Measurements from ENCODE around the gene RCVRN.

The RCVRN gene

GRCh38 chr17:9862220-9862619 lies 42.9 kb downstream of the RCVRN start:
- Histone ChIP-seq H3K36me3 (replicated peaks) (no peaks in the 10 kb centered on the region), H3K27ac (no peak overlapping the region), H3K4me3 (ENCODE audit: low read depth, low read length) (no peak overlapping the region), H3K27me3 (replicated peaks) (no peaks in the 10 kb centered on the region)
- DNase-seq, result no peak
- in situ Hi-C loops (cut with HindIII; ENCODE audit: low pct_ligation_motif_present, low sequenced_read_pairs), result no loop called here
- no peak for TF ChIP-seq CTCF (IDR thresholded peaks at IDR 0.05; ENCODE audit: low read depth, low read length, missing control alignments)

GRCh38 chr17:9860851-9861250 lies 44.2 kb downstream of the RCVRN start:
- TF ChIP-seq CTCF (IDR thresholded peaks at IDR 0.05; ENCODE audit: low read depth, low read length, missing control alignments), result no peak
- Histone ChIP-seq H3K27ac (no peak overlapping the region), H3K27me3 (replicated peaks) (no peaks in the 10 kb centered on the region), H3K36me3 (replicated peaks) (no peaks in the 10 kb centered on the region), H3K4me3 (ENCODE audit: low read depth, low read length) (no peak overlapping the region)
- in situ Hi-C loops (cut with HindIII; ENCODE audit: low pct_ligation_motif_present, low sequenced_read_pairs), result no loop called here
- DNase-seq, result no peak

- in situ Hi-C loops (cut with HindIII; ENCODE audit: low pct_ligation_motif_present, low sequenced_read_pairs), result no loop called here
- TF ChIP-seq CTCF (IDR thresholded peaks at IDR 0.05; ENCODE audit: low read depth, low read length, missing control alignments), result no peak
- H3K27ac ChIP-seq, result no peak overlapping the region
These were observed 45.3 kb downstream of the RCVRN start for GRCh38 chr17:9859781-9860180.

GRCh38 chr17:9855036-9855435 lies 50.0 kb downstream of the RCVRN start:
- no peak overlapping the region for H3K27ac ChIP-seq
- H3K4me3 ChIP-seq (ENCODE audit: low read depth, low read length), result no peak overlapping the region
- TF ChIP-seq CTCF (IDR thresholded peaks at IDR 0.05; ENCODE audit: low read depth, low read length, missing control alignments), result no peak
- DNase-seq, result no peak
- H3K27me3 ChIP-seq (replicated peaks), result no peaks in the 10 kb centered on the region
- in situ Hi-C loops (cut with HindIII; ENCODE audit: low pct_ligation_motif_present, low sequenced_read_pairs), result no loop called here
- no peaks in the 10 kb centered on the region for H3K36me3 ChIP-seq (replicated peaks)

More at GRCh38 chr17:9859781-9860180, 45.3 kb downstream of the RCVRN start:
- no peaks in the 10 kb centered on the region for H3K27me3 ChIP-seq (replicated peaks)
- no peaks in the 10 kb centered on the region for H3K36me3 ChIP-seq (replicated peaks)
- DNase-seq, result no peak
- H3K4me3 ChIP-seq (ENCODE audit: low read depth, low read length), result no peak overlapping the region

GRCh38 chr17:9854255-9854654 lies 50.8 kb downstream of the RCVRN start:
- Histone ChIP-seq H3K27me3 (replicated peaks) (no peaks in the 10 kb centered on the region), H3K36me3 (replicated peaks) (no peaks in the 10 kb centered on the region), H3K4me3 (ENCODE audit: low read depth, low read length) (no peak overlapping the region), H3K27ac (no peak overlapping the region)
- DNase-seq, result no peak
- in situ Hi-C loops (cut with HindIII; ENCODE audit: low pct_ligation_motif_present, low sequenced_read_pairs), result no loop called here
- no peak for TF ChIP-seq CTCF (IDR thresholded peaks at IDR 0.05; ENCODE audit: low read depth, low read length, missing control alignments)

- no peaks in the 10 kb centered on the region for H3K36me3 ChIP-seq (replicated peaks)
- no peak for DNase-seq
- no peak for TF ChIP-seq CTCF (IDR thresholded peaks at IDR 0.05; ENCODE audit: low read depth, low read length, missing control alignments)
- no peak overlapping the region for H3K27ac ChIP-seq
- in situ Hi-C loops (cut with HindIII; ENCODE audit: low pct_ligation_motif_present, low sequenced_read_pairs), result no loop called here
- no peak overlapping the region for H3K4me3 ChIP-seq (ENCODE audit: low read depth, low read length)
- no peaks in the 10 kb centered on the region for H3K27me3 ChIP-seq (replicated peaks)
These were observed 54.9 kb downstream of the RCVRN start for GRCh38 chr17:9850151-9850550.
